Liver (tissue), 9 donors: ENCODE results near the gene CLCF1. TPM values are rescaled to one million over a fixed set of nuclear protein-coding genes. Genes with fewer than 3 reads are reported as not detected.

Experiments used
- DNase-seq: peaks from one replicate; pipeline ENCODE4 v3.0.0-alpha.2; 2017; ENCODE audit warnings: low spot score
- H3K27ac ChIP-seq, 2 donors: one replicate each; pipeline ENCODE4 v1.7.0; 2013; ENCODE audit warnings: inconsistent platforms in 2 of 2, low read length in 2 of 2, control low read depth in 1 of 2, low read depth in 1 of 2, mild to moderate bottlenecking in 1 of 2
- H3K27me3 ChIP-seq, 4 donors: one replicate each; pipeline versions ENCODE4 v1.6.1 to v1.7.0; 2013; ENCODE audit warnings: low read length in 3 of 4, inconsistent platforms in 1 of 4, mild to moderate bottlenecking in 1 of 4, moderate library complexity in 1 of 4; ENCODE audit not compliant: control insufficient read depth in 4 of 4, insufficient read depth in 4 of 4
- H3K36me3 ChIP-seq, 4 donors: one replicate each; pipeline versions ENCODE4 v1.6.1 to v1.7.0; 2013; ENCODE audit warnings: low read length in 3 of 4, mild to moderate bottlenecking in 3 of 4, low read depth in 1 of 4, moderate library complexity in 1 of 4; ENCODE audit not compliant: control insufficient read depth in 4 of 4, insufficient read depth in 3 of 4
- H3K4me1 ChIP-seq, 4 donors: one replicate each; pipeline versions ENCODE4 v1.6.1 to v1.7.0; 2013; ENCODE audit warnings: low read length in 3 of 4, mild to moderate bottlenecking in 3 of 4, moderate library complexity in 1 of 4; ENCODE audit not compliant: control insufficient read depth in 4 of 4, insufficient read depth in 4 of 4
- H3K4me3 ChIP-seq, 3 donors: one replicate each; pipeline versions ENCODE4 v1.6.1 to v1.7.0; 2013; ENCODE audit warnings: low read length in 3 of 3, control low read depth in 1 of 3, low read depth in 1 of 3, mild to moderate bottlenecking in 1 of 3
- H3K9ac ChIP-seq, 2 donors: one replicate each; pipeline ENCODE4 v1.7.0; 2013; ENCODE audit warnings: low read length in 2 of 2, mild to moderate bottlenecking in 2 of 2, moderate library complexity in 2 of 2, control low read depth in 1 of 2, low read depth in 1 of 2
- H3K9me3 ChIP-seq, 4 donors: one replicate each; pipeline versions ENCODE4 v1.6.1 to v1.7.0; 2013; ENCODE audit warnings: low read length in 3 of 4; ENCODE audit not compliant: control insufficient read depth in 4 of 4
- ATF3 ChIP-seq: IDR thresholded peaks from 2 replicates; pipeline ENCODE4 v1.6.1; 2016; ENCODE audit warnings: antibody characterized with exemption
- CTCF ChIP-seq: fragments of 150-350 bp; IDR thresholded peaks from 2 replicates; pipeline ENCODE4 v1.5.1; 2017; ENCODE audit warnings: improper control_type of control experiment, low read depth, low read length; ENCODE audit not compliant: missing input control
- EGR1 ChIP-seq, 2 donors: IDR thresholded peaks; 2 replicates each; pipeline ENCODE4 v1.6.1; 2016 to 2018; ENCODE audit warnings: antibody characterized with exemption in 2 of 2, low read depth in 2 of 2
- FOXA1 ChIP-seq: IDR thresholded peaks from 2 replicates; pipeline ENCODE4 v1.6.1; 2016; ENCODE audit warnings: antibody characterized with exemption
- FOXA2 ChIP-seq: IDR thresholded peaks from 2 replicates; pipeline ENCODE4 v1.6.1; 2016; ENCODE audit warnings: antibody characterized with exemption
- GABPA ChIP-seq, 2 donors: IDR thresholded peaks in 1 of 2; conservative IDR thresholded peaks in 1 of 2; 2 replicates each; pipeline ENCODE4 v1.6.1; 2016; ENCODE audit warnings: antibody characterized with exemption in 2 of 2, mild to moderate bottlenecking in 1 of 2, moderate library complexity in 1 of 2
- HNF4A ChIP-seq, 2 donors: conservative IDR thresholded peaks; 2 replicates each; pipeline ENCODE4 v1.6.1; 2016; ENCODE audit warnings: antibody characterized with exemption in 2 of 2, mild to moderate bottlenecking in 2 of 2
- HNF4G ChIP-seq: IDR thresholded peaks from 2 replicates; pipeline ENCODE4 v1.6.1; 2016; ENCODE audit warnings: antibody characterized with exemption
- JUND ChIP-seq, 2 donors: IDR thresholded peaks; 2 replicates each; pipeline ENCODE4 v1.6.1; 2016; ENCODE audit warnings: antibody characterized with exemption in 2 of 2
- MAX ChIP-seq: IDR thresholded peaks from 2 replicates; pipeline ENCODE4 v1.6.1; 2016; ENCODE audit warnings: antibody characterized with exemption
- NR2F2 ChIP-seq: IDR thresholded peaks from 2 replicates; pipeline ENCODE4 v1.6.1; 2016; ENCODE audit warnings: antibody characterized with exemption
- RAD21 ChIP-seq, 2 donors: IDR thresholded peaks; 2 replicates each; pipeline ENCODE4 v1.6.1; 2016; ENCODE audit warnings: antibody characterized with exemption in 2 of 2, mild to moderate bottlenecking in 2 of 2
- REST ChIP-seq: IDR thresholded peaks from 2 replicates; pipeline ENCODE4 v1.6.1; 2016; ENCODE audit warnings: antibody characterized with exemption, mild to moderate bottlenecking
- RXRA ChIP-seq, 2 donors: IDR thresholded peaks; 2 replicates each; pipeline ENCODE4 v1.6.1; 2017 to 2018; ENCODE audit warnings: antibody characterized with exemption in 2 of 2, mild to moderate bottlenecking in 1 of 2
- SP1 ChIP-seq: IDR thresholded peaks from 2 replicates; pipeline ENCODE4 v1.6.1; 2018; ENCODE audit warnings: antibody characterized with exemption, mild to moderate bottlenecking
- TAF1 ChIP-seq: conservative IDR thresholded peaks from 2 replicates; pipeline ENCODE4 v1.6.1; 2016; ENCODE audit warnings: antibody characterized with exemption, mild to moderate bottlenecking
- YY1 ChIP-seq: IDR thresholded peaks from 2 replicates; pipeline ENCODE4 v1.6.1; 2016; ENCODE audit warnings: antibody characterized with exemption, mild to moderate bottlenecking
- ZBTB33 ChIP-seq: IDR thresholded peaks from 2 replicates; pipeline ENCODE4 v1.6.1; 2016; ENCODE audit warnings: antibody characterized with exemption
- WGBS: extraction: QIAGEN DNeasy Blood & Tissue Kit; methylation state at CpG from one replicate; pipeline ENCODE4 v1.1.7; 2013; 5-methylcytosine and 5-hydroxymethylcytosine counted together
- polyA plus RNA-seq, 2 donors: library from polyadenylated mRNA; stranded (reverse) in 1 of 2; unstranded in 1 of 2; fragments of 200-250 nt in 1 of 2; fragments of >200 nt in 1 of 2; fragmentation: Nextera tagmentation in 1 of 2; extraction: Ambion mirVana in 1 of 2; gene quantifications; one replicate each; pipeline versions ENCODE4 v1.2.1 to v1.2.3, GENCODE V29; 2013 to 2015
- total RNA-seq, 2 donors: library from RNA; depleted of rRNA; stranded (reverse); fragments of >200 nt; gene quantifications; one replicate each; pipeline ENCODE4 v1.2.3, GENCODE V29; 2014
- donor health status: healthy.
- donor health status: healthy.
- donor health status: healthy.
- donor health status: healthy.
- donor health status: healthy.

The CLCF1 gene
- total and polyA plus RNA-seq, 4 donors = 0.14 to 1.8 (median 0.20) TPM

- Histone ChIP-seq H3K9ac (no peak overlapping the region), H3K4me3 (no peak overlapping the region), H3K4me1 (peaks cover 0 to 12% (median 5%) of the 10 kb centered on the region in 4 donors), H3K36me3 (no peaks in the 10 kb centered on the region), H3K27ac (no peak overlapping the region), H3K27me3 (no peaks in the 10 kb centered on the region), H3K9me3 (no peaks in the 10 kb centered on the region)
- no peak for DNase-seq
- WGBS = 98% methylated on average over 3 of the region's 3 CpGs
- TF ChIP-seq TAF1 = no peak
- TF ChIP-seq JUND (IDR thresholded peaks at IDR 0.05) = no peak
- TF ChIP-seq ZBTB33 = no peak
- TF ChIP-seq EGR1 (IDR thresholded peaks at IDR 0.05; ENCODE audit: low read depth in 2 of 2) = no peak
- no peak for TF ChIP-seq GABPA (IDR thresholded peaks at IDR 0.05 in 1 of 2, conservative IDR thresholded peaks at IDR 0.05 in 1 of 2)
- TF ChIP-seq YY1 = no peak
- no peak for TF ChIP-seq ATF3
Measured at GRCh38 chr11:67322049-67322448, 51.3 kb downstream of the CLCF1 start.

GRCh38 chr11:67321313-67321871 lies 52.0 kb downstream of the CLCF1 start:
- Histone ChIP-seq H3K9me3 (no peaks in the 10 kb centered on the region), H3K9ac (no peak overlapping the region), H3K36me3 (no peaks in the 10 kb centered on the region), H3K4me1 (peaks cover under 1 to 12% (median 5%) of the 10 kb centered on the region in 4 donors), H3K4me3 (no peak overlapping the region), H3K27me3 (no peaks in the 10 kb centered on the region), H3K27ac (no peak overlapping the region)
- 87% methylated on average over 6 of the region's 6 CpGs for WGBS
- no peak for DNase-seq
- TF ChIP-seq HNF4A (conservative IDR thresholded peaks at IDR 0.05) (no peak), FOXA2 (no peak), HNF4G (no peak), CTCF (no peak), JUND (IDR thresholded peaks at IDR 0.05) (no peak), REST (no peak), SP1 (no peak), ATF3 (no peak), RXRA (IDR thresholded peaks at IDR 0.05) (no peak), TAF1 (no peak), ZBTB33 (no peak), GABPA (IDR thresholded peaks at IDR 0.05 in 1 of 2, conservative IDR thresholded peaks at IDR 0.05 in 1 of 2) (no peak), FOXA1 (no peak), NR2F2 (no peak), MAX (no peak), RAD21 (IDR thresholded peaks at IDR 0.05) (no peak), EGR1 (IDR thresholded peaks at IDR 0.05; ENCODE audit: low read depth in 2 of 2) (no peak)
